A673 (cell line): ENCODE measurements around the gene ENTPD7.

ENCODE experiments used
- CTCF ChIP-seq: fragments of 300-800, 200-600 bp; sonication (generic); conservative IDR thresholded peaks from 2 replicates; pipeline ENCODE4 v1.5.1; 2017; ENCODE audit warnings: low read depth, mild to moderate bottlenecking, antibody characterized with exemption, low read length, moderate library complexity, mixed read lengths
- EZH2 ChIP-seq: fragments of 200-600 bp; sonication (generic); IDR thresholded peaks from 2 replicates; pipeline ENCODE4 v1.6.1; 2017; ENCODE audit warnings: borderline replicate concordance, low read depth, mild to moderate bottlenecking, mixed read lengths, antibody characterized with exemption, low read length; ENCODE audit not compliant: poor library complexity, severe bottlenecking

- TF ChIP-seq CTCF (no peak), EZH2 (no peak)
Observed at GRCh38 chr10:99656199-99657064, 2.9 kb upstream of the ENTPD7 start.
